ENCODE data around the gene DRAM2. TPM values are rescaled to one million over a fixed set of nuclear protein-coding genes. Genes with fewer than 3 reads are reported as not detected.

Gene DRAM2
- total and polyA plus RNA-seq, 2 donors (not counting 3 experiments of a cell fraction or from before 2014, with no cell fraction given), result 21.7 to 55.9 TPM

DNA sequence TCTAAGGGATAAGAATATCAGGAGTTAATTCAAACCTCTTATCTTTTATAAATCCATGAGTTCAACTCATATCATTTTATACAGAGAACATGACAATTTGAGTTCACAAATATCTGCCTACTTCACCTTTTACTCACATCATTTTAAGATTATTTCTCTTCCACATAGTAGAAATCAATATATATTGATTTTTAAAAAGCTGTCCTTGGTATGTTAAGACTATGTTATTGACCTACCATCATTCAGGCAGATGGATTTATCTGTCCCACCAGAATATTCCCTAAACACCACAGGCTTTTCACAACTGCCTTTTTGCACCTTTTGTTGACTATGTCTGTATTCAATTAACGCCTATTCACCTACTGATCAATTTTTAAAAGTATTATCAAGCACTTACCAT lies 13.5 kb downstream of the DRAM2 start:
- Histone ChIP-seq H3K4me3 (replicated peaks in 1 of 3; ENCODE audit: insufficient read depth in 1 of 3, low read depth in 1 of 3, low read length in 3 of 3) (no peak overlapping the region), H3K9me3 (replicated peaks; ENCODE audit: control insufficient read depth, insufficient read depth, low read length) (no peaks in the 10 kb centered on the region), H4K20me1 (replicated peaks; ENCODE audit: control insufficient read depth, extremely low read depth, insufficient read depth, low read length) (no peaks in the 10 kb centered on the region), H2AFZ (ENCODE audit: low read depth, low read length) (no peak overlapping the region), H3K79me2 (ENCODE audit: control insufficient read depth, insufficient read depth, low read length) (no peaks in the 10 kb centered on the region), H3K27ac (ENCODE audit: insufficient read depth, low read depth, low read length) (no peak overlapping the region), H3K9ac (replicated peaks; ENCODE audit: extremely low read depth, insufficient read depth, low read length) (no peak overlapping the region), H3K4me1 (ENCODE audit: control insufficient read depth, extremely low read depth, insufficient read depth, low read length) (no peaks in the 10 kb centered on the region), H3K36me3 (ENCODE audit: control insufficient read depth in 2 of 2, extremely low read depth in 1 of 2, insufficient read depth in 2 of 2, low read length in 2 of 2) (peaks cover 2 to 4% of the 10 kb centered on the region in 2 experiments), H3K4me2 (ENCODE audit: insufficient read depth, low read length) (no peak overlapping the region), H3K27me3 (ENCODE audit: control insufficient read depth in 2 of 2, insufficient read depth in 2 of 2, low read length in 2 of 2) (no peaks in the 10 kb centered on the region), H3K9me1 (replicated peaks; ENCODE audit: control insufficient read depth, extremely low read depth, insufficient read depth, low read length) (peaks cover 3% of the 10 kb centered on the region)
- intact Hi-C loops (cut with micrococcal nuclease) (no loop called here), dilution Hi-C loops (cut with MboI; ENCODE audit: extremely low pct_ligation_motif_present, low sequenced_read_pairs) (no loop called here)
- no peak for FAIRE-seq
- POLR2A ChIA-PET, result no interaction called here
- no peak for TF ChIP-seq EZH2 (IDR thresholded peaks at IDR 0.05; ENCODE audit: borderline replicate concordance, low read depth, low read length, severe bottlenecking)
- DNase-seq (ENCODE audit: low read depth, low spot score), result no peak
- BruUV-seq (replicated peaks), result no TSS peak
- CTCF ChIA-PET, result interaction anchor here (1.3 kb wide), 1 partner anchor 13 kb away, joined by 3 read pairs; no protein-coding TSS in a partner anchor

DNA sequence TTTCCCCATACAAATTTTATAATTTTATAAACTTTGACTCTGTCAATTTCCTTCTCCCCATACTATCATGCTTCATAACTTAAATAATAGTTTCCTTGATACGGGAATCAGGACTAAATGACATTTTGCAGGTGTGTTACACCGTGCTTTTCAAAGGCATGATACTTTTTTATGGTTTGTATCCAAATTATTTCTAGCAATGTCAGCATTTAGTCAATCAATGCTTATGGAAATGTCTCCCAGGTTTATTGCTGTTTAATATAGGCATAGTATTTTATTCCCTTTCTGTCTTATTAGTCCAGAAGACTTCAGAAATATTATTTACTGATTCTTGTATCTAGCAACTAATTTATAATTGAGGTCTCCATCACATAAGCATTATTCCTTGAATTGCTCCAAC lies 23.4 kb downstream of the DRAM2 start:
- Histone ChIP-seq H2AFZ (ENCODE audit: low read depth, low read length) (no peak overlapping the region), H3K36me3 (ENCODE audit: control insufficient read depth in 2 of 2, extremely low read depth in 1 of 2, insufficient read depth in 2 of 2, low read length in 2 of 2) (peaks cover 0 to 3% of the 10 kb centered on the region in 2 experiments), H3K9me3 (replicated peaks; ENCODE audit: control insufficient read depth, insufficient read depth, low read length) (no peaks in the 10 kb centered on the region), H3K27ac (ENCODE audit: insufficient read depth, low read depth, low read length) (no peak overlapping the region), H3K79me2 (ENCODE audit: control insufficient read depth, insufficient read depth, low read length) (no peaks in the 10 kb centered on the region), H3K9me1 (replicated peaks; ENCODE audit: control insufficient read depth, extremely low read depth, insufficient read depth, low read length) (no peaks in the 10 kb centered on the region), H3K4me2 (ENCODE audit: insufficient read depth, low read length) (no peak overlapping the region), H4K20me1 (replicated peaks; ENCODE audit: control insufficient read depth, extremely low read depth, insufficient read depth, low read length) (no peaks in the 10 kb centered on the region), H3K9ac (replicated peaks; ENCODE audit: extremely low read depth, insufficient read depth, low read length) (no peak overlapping the region), H3K4me1 (ENCODE audit: control insufficient read depth, extremely low read depth, insufficient read depth, low read length) (no peaks in the 10 kb centered on the region), H3K4me3 (replicated peaks in 1 of 3; ENCODE audit: insufficient read depth in 1 of 3, low read depth in 1 of 3, low read length in 3 of 3) (no peak overlapping the region), H3K27me3 (ENCODE audit: control insufficient read depth in 2 of 2, insufficient read depth in 2 of 2, low read length in 2 of 2) (no peaks in the 10 kb centered on the region)
- CTCF ChIA-PET, result no interaction called here
- no peak for DNase-seq (ENCODE audit: low read depth, low spot score)
- TF ChIP-seq CTCF (IDR thresholded peaks at IDR 0.05; ENCODE audit: extremely low read depth in 1 of 2, insufficient read depth in 1 of 2, low read depth in 1 of 2, low read length in 2 of 2) (no peak), MAX (IDR thresholded peaks at IDR 0.05; ENCODE audit: insufficient read depth, insufficient read length) (no peak), POLR2A (IDR thresholded peaks at IDR 0.05; ENCODE audit: low read depth, low read length) (no peak), JUN (IDR thresholded peaks at IDR 0.05; ENCODE audit: borderline replicate concordance, insufficient read depth, insufficient read length, low read depth) (no peak), POLR2AphosphoS5 (IDR thresholded peaks at IDR 0.05; ENCODE audit: insufficient read depth, low read depth, low read length) (no peak), EZH2 (IDR thresholded peaks at IDR 0.05; ENCODE audit: borderline replicate concordance, low read depth, low read length, severe bottlenecking) (no peak), FOS (IDR thresholded peaks at IDR 0.05; ENCODE audit: borderline replicate concordance, insufficient read depth, low read length) (no peak), MYC (IDR thresholded peaks at IDR 0.05; ENCODE audit: low read depth, low read length) (no peak), GATA2 (IDR thresholded peaks at IDR 0.05; ENCODE audit: insufficient read depth, insufficient read length, low read depth, low read length) (no peak)
- dilution Hi-C loops (cut with MboI; ENCODE audit: extremely low pct_ligation_motif_present, low sequenced_read_pairs) (no loop called here), intact Hi-C loops (cut with micrococcal nuclease) (no loop called here)
- BruUV-seq (replicated peaks), result no TSS peak
- FAIRE-seq, result no peak
- POLR2A ChIA-PET, result no interaction called here
